Adrenal gland (tissue), 12 donors: ENCODE measurements around the gene SEMA4A. TPM values are rescaled to one million over a fixed set of nuclear protein-coding genes. Genes with fewer than 3 reads are reported as not detected.

Experiments used
- DNase-seq, 7 donors: peaks; one replicate each; pipeline ENCODE4 v3.0.0-alpha.2; 2019 to 2020
- H3K27ac ChIP-seq, 5 donors: fragments of 200-600 bp; sonication (generic) in 4 of 5; 1 replicate in 3 of 5; 2 replicates in 2 of 5; pipeline versions ENCODE4 v1.5.1 to v1.8.0; 2016 to 2020; ENCODE audit warnings: mild to moderate bottlenecking in 1 of 5
- H3K27me3 ChIP-seq: fragments of 200-600 bp; 2 replicates; pipeline ENCODE4 v1.8.0; 2021
- H3K36me3 ChIP-seq, 2 donors: fragments of 200-600 bp; replicated peaks in 1 of 2; 1 replicate in 1 of 2; 2 replicates in 1 of 2; pipeline versions ENCODE4 v1.5.1 to v1.8.0; 2018 to 2022
- H3K4me1 ChIP-seq, 2 donors: fragments of 200-600 bp; replicated peaks in 1 of 2; 1 replicate in 1 of 2; 2 replicates in 1 of 2; pipeline versions ENCODE4 v1.5.1 to v1.8.0; 2018 to 2021
- H3K4me3 ChIP-seq, 4 donors: fragments of 200-600 bp; sonication (generic) in 3 of 4; one replicate each; pipeline ENCODE4 v1.5.1; 2016 to 2018
- H3K9me3 ChIP-seq, 3 donors: fragments of 200-600 bp; sonication (generic) in 1 of 3; replicated peaks in 1 of 3; 1 replicate in 2 of 3; 2 replicates in 1 of 3; pipeline versions ENCODE4 v1.5.1 to v1.8.0; 2016 to 2021
- CTCF ChIP-seq, 6 experiments: fragments of 450-650 bp in 4 of 6; fragments of 200-600 bp in 2 of 6; sonication (generic) in 1 of 6; IDR thresholded peaks; 1 replicate in 5 of 6; 2 replicates in 1 of 6; pipeline versions ENCODE4 v1.5.1 to v1.8.0; 2016 to 2021; ENCODE audit warnings: antibody characterized with exemption in 6 of 6, mild to moderate bottlenecking in 2 of 6, moderate library complexity in 1 of 6
- POLR2A ChIP-seq, 2 donors: fragments of 450-650 bp; IDR thresholded peaks; one replicate each; pipeline ENCODE4 v1.6.1; 2017; ENCODE audit warnings: antibody characterized with exemption in 2 of 2, mild to moderate bottlenecking in 2 of 2, moderate library complexity in 1 of 2
- WGBS, 4 donors: extraction: QIAGEN DNeasy Blood & Tissue Kit in 2 of 4; methylation state at CpG; one replicate each; pipeline versions ENCODE4 v1.1.5 to v1.1.7; 2013 to 2017; 5-methylcytosine and 5-hydroxymethylcytosine counted together
- intact Hi-C, 2 donors: fragments of 100-400 bp; cut with DNase I; formaldehyde crosslinking; loops; one replicate each; pipeline versions ENCODE4 v1.14.1 to v1.15.0; 2022 to 2023
- polyA plus RNA-seq, 3 donors: library from polyadenylated mRNA; stranded (reverse); fragments of 200-250 nt in 2 of 3; fragments of 350-450 nt in 1 of 3; fragmentation: Illumina TruSeq in 1 of 3; extraction: RNeasy Lipid Tissue Mini Kit (QIAGEN cat#74804) in 1 of 3; gene quantifications; one replicate each; pipeline ENCODE4 v1.2.3, GENCODE V29; 2013 to 2014
- total RNA-seq, 9 donors: library from RNA; depleted of rRNA in 4 of 9; stranded (reverse); fragments of >200 nt in 4 of 9; fragments of 120-200 nt in 1 of 9; fragmentation: NEBNext Ultra II Directional in 1 of 9; extraction: Animal tissue kit (Norgen Biotek cat#: 25700) in 1 of 9; gene quantifications; one replicate each; pipeline versions ENCODE4 v1.1.0 to v1.2.4, GENCODE V29; 2013 to 2023
- donor health status: healthy with polysubstance abuse.
- donor health status: Bipolar disorder and iron deficiency.
- donor health status: DM: yes; HTN: yes; CAD: no.
- donor health status: DM: no; HTN: no; CAD: no.
- donor health status: DM: no; HTN: no; CAD: no.
- donor health status: DM: yes; HTN: yes; CAD: no.

The SEMA4A gene
- total and polyA plus RNA-seq, 12 donors: 0.30 to 4.8 (median 1.8) TPM

- H3K27me3 ChIP-seq: no peaks in the 10 kb centered on the region
- peak in 4 of 7 donors; percentile 56 to 77 (median 70) for DNase-seq
- no peak for TF ChIP-seq CTCF (IDR thresholded peaks at IDR 0.05)
- intact Hi-C loops: no loop called here
- peaks cover 28 to 31% of the 10 kb centered on the region in 2 donors for H3K4me1 ChIP-seq
- 14 to 19% (median 17%) methylated on average over 2 of the region's 2 CpGs for WGBS, 4 donors
- H3K36me3 ChIP-seq: peaks cover 0 to 27% of the 10 kb centered on the region in 2 donors
- no peaks in the 10 kb centered on the region for H3K9me3 ChIP-seq
- H3K4me3 ChIP-seq: no peak overlapping the region
- H3K27ac ChIP-seq: peak overlapping the region; percentile 50 to 77 (median 65)
These were observed 64.5 kb downstream of the SEMA4A start for GRCh38 chr1:156217871-156218270.

- Histone ChIP-seq H3K4me3 (no peak overlapping the region), H3K27ac (no peak overlapping the region), H3K36me3 (peaks cover 0 to 40% of the 10 kb centered on the region in 2 donors), H3K4me1 (peaks cover 15 to 20% of the 10 kb centered on the region in 2 donors), H3K27me3 (no peaks in the 10 kb centered on the region), H3K9me3 (no peaks in the 10 kb centered on the region)
- intact Hi-C loops: loop anchor here (5.0 kb wide), 2 partner anchors 73 to 123 kb away; no protein-coding TSS in a partner anchor
- TF ChIP-seq POLR2A (IDR thresholded peaks at IDR 0.05) (no peak), CTCF (IDR thresholded peaks at IDR 0.05) (no peak)
- 97 to 98% (median 98%) methylated on average over 9 of the region's 9 CpGs for WGBS, 4 donors
- DNase-seq: no peak
These were observed 66.8 kb downstream of the SEMA4A start for GRCh38 chr1:156220226-156220625.

- intact Hi-C loops: loop anchor here (5.0 kb wide), 2 partner anchors 75 to 125 kb away; no protein-coding TSS in a partner anchor
- no peak overlapping the region for H3K4me3 ChIP-seq
- peaks cover 15 to 19% of the 10 kb centered on the region in 2 donors for H3K4me1 ChIP-seq
- H3K36me3 ChIP-seq: peaks cover 0 to 54% of the 10 kb centered on the region in 2 donors
- WGBS, 4 donors: 92 to 94% (median 94%) methylated on average over 13 of the region's 13 CpGs
- H3K9me3 ChIP-seq: no peaks in the 10 kb centered on the region
- no peak for DNase-seq
- no peaks in the 10 kb centered on the region for H3K27me3 ChIP-seq
- no peak overlapping the region for H3K27ac ChIP-seq
- TF ChIP-seq POLR2A (IDR thresholded peaks at IDR 0.05) (no peak), CTCF (IDR thresholded peaks at IDR 0.05) (no peak)
These were observed 68.8 kb downstream of the SEMA4A start for GRCh38 chr1:156221986-156222692.

- Histone ChIP-seq H3K36me3 (peaks cover 0 to 57% of the 10 kb centered on the region in 2 donors), H3K4me3 (no peak overlapping the region), H3K4me1 (no peaks in the 10 kb centered on the region), H3K27ac (no peak overlapping the region), H3K27me3 (no peaks in the 10 kb centered on the region), H3K9me3 (no peaks in the 10 kb centered on the region)
- DNase-seq: no peak
- WGBS, 4 donors: 6 to 15% (median 9%) methylated on average over 2 of the region's 2 CpGs
- intact Hi-C loops: loop anchor here (5.0 kb wide), 2 partner anchors 78 to 133 kb away; no protein-coding TSS in a partner anchor
- TF ChIP-seq CTCF (IDR thresholded peaks at IDR 0.05) (peak in 1 of 6 experiments; percentile 34), POLR2A (IDR thresholded peaks at IDR 0.05) (no peak)
These were observed 72.3 kb downstream of the SEMA4A start for GRCh38 chr1:156225677-156226014.
